Measurements from ENCODE around the gene STX18. TPM values are rescaled to one million over a fixed set of nuclear protein-coding genes. Genes with fewer than 3 reads are reported as not detected.

STX18 gene
- total RNA-seq, 3 donors from 2014 or later (not counting 1 experiment from before 2014, with no cell fraction given), result 23.1 to 32.8 (median 29.0) TPM

- H3K9me3 ChIP-seq (ENCODE audit: control insufficient read depth, insufficient read depth, low read length), result no peaks in the 10 kb centered on the region
- Mint-ChIP-seq H3K4me1 (peaks cover 0 to 3% of the 10 kb centered on the region in 2 donors), H3K9me3 (no peaks in the 10 kb centered on the region), H3K36me3 (no peaks in the 10 kb centered on the region), H3K27ac (no peak overlapping the region), H3K27me3 (ENCODE audit: low read depth in 2 of 2) (peaks cover 24 to 25% of the 10 kb centered on the region in 2 donors), H3K4me3 (no peak overlapping the region)
- no peaks in the 10 kb centered on the region for H3K36me3 ChIP-seq (ENCODE audit: control insufficient read depth, insufficient read depth, low read length)
- WGBS (ENCODE audit: insufficient coverage), result 64% methylated on average over 3 of the region's 4 CpGs
- intact Hi-C loops (cut with micrococcal nuclease), result no loop called here
- no peak for TF ChIP-seq CTCF (IDR thresholded peaks at IDR 0.05)
- no peak for DNase-seq
- peaks cover 5% of the 10 kb centered on the region for H3K27me3 ChIP-seq (ENCODE audit: control insufficient read depth, insufficient read depth, low read length)
- ATAC-seq, result no peak
- H3K4me3 ChIP-seq (ENCODE audit: low read length), result no peak overlapping the region
- peaks cover 12% of the 10 kb centered on the region for H3K4me1 ChIP-seq (ENCODE audit: control insufficient read depth, insufficient read depth, low read length)
- H3K27ac ChIP-seq (ENCODE audit: low read length), result no peak overlapping the region
These were observed 143.4 kb downstream of the STX18 start for GRCh38 chr4:4398430-4398829.

- no peaks in the 10 kb centered on the region for H3K36me3 Mint-ChIP-seq
- Histone ChIP-seq H3K4me3 (ENCODE audit: low read length) (no peak overlapping the region), H3K4me1 (ENCODE audit: control insufficient read depth, insufficient read depth, low read length) (peaks cover 12% of the 10 kb centered on the region), H3K27ac (ENCODE audit: low read length) (no peak overlapping the region), H3K27me3 (ENCODE audit: control insufficient read depth, insufficient read depth, low read length) (peaks cover 5% of the 10 kb centered on the region), H3K36me3 (ENCODE audit: control insufficient read depth, insufficient read depth, low read length) (no peaks in the 10 kb centered on the region), H3K9me3 (ENCODE audit: control insufficient read depth, insufficient read depth, low read length) (no peaks in the 10 kb centered on the region)
- H3K27ac Mint-ChIP-seq, result no peak overlapping the region
- DNase-seq (no peak), ATAC-seq (no peak)
- H3K27me3 Mint-ChIP-seq (ENCODE audit: low read depth in 2 of 2), result peaks cover 24 to 25% of the 10 kb centered on the region in 2 donors
- intact Hi-C loops (cut with micrococcal nuclease), result no loop called here
- H3K4me1 Mint-ChIP-seq, result peaks cover 0 to 3% of the 10 kb centered on the region in 2 donors
- WGBS (ENCODE audit: insufficient coverage), result 90% methylated on average over 13 of the region's 13 CpGs
- no peak overlapping the region for H3K4me3 Mint-ChIP-seq
- no peaks in the 10 kb centered on the region for H3K9me3 Mint-ChIP-seq
- TF ChIP-seq CTCF (IDR thresholded peaks at IDR 0.05), result no peak
These were observed 144.4 kb downstream of the STX18 start for GRCh38 chr4:4397441-4397819.

- no peak for TF ChIP-seq CTCF (IDR thresholded peaks at IDR 0.05)
- no peak overlapping the region for H3K27ac Mint-ChIP-seq
- no peak overlapping the region for H3K4me3 Mint-ChIP-seq
- ATAC-seq (no peak), DNase-seq (no peak)
- Histone ChIP-seq H3K27ac (ENCODE audit: low read length) (no peak overlapping the region), H3K4me3 (ENCODE audit: low read length) (no peak overlapping the region), H3K9me3 (ENCODE audit: control insufficient read depth, insufficient read depth, low read length) (no peaks in the 10 kb centered on the region), H3K36me3 (ENCODE audit: control insufficient read depth, insufficient read depth, low read length) (no peaks in the 10 kb centered on the region), H3K4me1 (ENCODE audit: control insufficient read depth, insufficient read depth, low read length) (peaks cover 12% of the 10 kb centered on the region), H3K27me3 (ENCODE audit: control insufficient read depth, insufficient read depth, low read length) (peaks cover 5% of the 10 kb centered on the region)
- intact Hi-C loops (cut with micrococcal nuclease), result no loop called here
- no peaks in the 10 kb centered on the region for H3K9me3 Mint-ChIP-seq
- H3K4me1 Mint-ChIP-seq, result peaks cover 0 to 3% of the 10 kb centered on the region in 2 donors
- no peaks in the 10 kb centered on the region for H3K36me3 Mint-ChIP-seq
- 60% methylated on average over 17 of the region's 19 CpGs for WGBS (ENCODE audit: insufficient coverage)
- H3K27me3 Mint-ChIP-seq (ENCODE audit: low read depth in 2 of 2), result peaks cover 24 to 29% of the 10 kb centered on the region in 2 donors
These were observed 145.0 kb downstream of the STX18 start for GRCh38 chr4:4396628-4397440.
